ENCODE results near the gene PSAP.

PSAP gene

GRCh38 chr10:71833451-71834342 is 17.4 kb downstream of the PSAP start:
- no peak for TF ChIP-seq BHLHE40 (IDR thresholded peaks at IDR 0.05; ENCODE audit: borderline replicate concordance)
- no peak for TF ChIP-seq NFRKB (IDR thresholded peaks at IDR 0.05)
- DNase-seq (ENCODE audit: extremely low spot score): no peak
- CTCF ChIA-PET: interaction anchor here (0.6 to 1.1 kb wide), 2 partner anchors 15 to 60 kb away, joined by 3 to 4 read pairs; no protein-coding TSS in a partner anchor
- POLR2A ChIA-PET: no interaction called here

- ChIA-PET POLR2A (no interaction called here), CTCF (interaction anchor here (1.1 kb wide), 1 partner anchor 16 kb away, joined by 4 read pairs; no protein-coding TSS in a partner anchor)
- DNase-seq (ENCODE audit: extremely low spot score): no peak
- TF ChIP-seq ZNF384 (IDR thresholded peaks at IDR 0.05): peak; percentile 48
- no peak for TF ChIP-seq ELF4 (IDR thresholded peaks at IDR 0.05)
- TF ChIP-seq CTBP1 (IDR thresholded peaks at IDR 0.05; ENCODE audit: borderline replicate concordance): no peak
- TF ChIP-seq LEF1 (IDR thresholded peaks at IDR 0.05; ENCODE audit: borderline replicate concordance): no peak
- no peak for TF ChIP-seq TARDBP (IDR thresholded peaks at IDR 0.05)
- no peak for TF ChIP-seq L3MBTL2 (conservative IDR thresholded peaks at IDR 0.05)
Observed at GRCh38 chr10:71832967-71833366, 18.1 kb downstream of the PSAP start.

- POLR2A ChIA-PET: no interaction called here
- TF ChIP-seq SP1 (IDR thresholded peaks at IDR 0.05) (no peak), FOXM1 (IDR thresholded peaks at IDR 0.05; ENCODE audit: borderline replicate concordance) (no peak), NFRKB (IDR thresholded peaks at IDR 0.05) (no peak), BHLHE40 (IDR thresholded peaks at IDR 0.05; ENCODE audit: borderline replicate concordance) (no peak), L3MBTL2 (conservative IDR thresholded peaks at IDR 0.05) (no peak), TARDBP (IDR thresholded peaks at IDR 0.05) (no peak), FOXK2 (IDR thresholded peaks at IDR 0.05) (no peak), PKNOX1 (IDR thresholded peaks at IDR 0.05) (no peak), HDGF (IDR thresholded peaks at IDR 0.05; ENCODE audit: borderline replicate concordance) (no peak), ZNF384 (IDR thresholded peaks at IDR 0.05) (no peak)
- CTCF ChIA-PET: no interaction called here
- no peak for DNase-seq (ENCODE audit: extremely low spot score)
Observed at GRCh38 chr10:71831646-71832552, 19.2 kb downstream of the PSAP start.

- ChIA-PET POLR2A (interaction anchor here (0.8 kb wide), 1 partner anchor 20 kb away, joined by 3 read pairs; the partner anchor contains the start of gene PSAP), CTCF (no interaction called here)
- no peak for DNase-seq (ENCODE audit: extremely low spot score)
- TF ChIP-seq SP1 (IDR thresholded peaks at IDR 0.05) (no peak), CTBP1 (IDR thresholded peaks at IDR 0.05; ENCODE audit: borderline replicate concordance) (no peak), NFRKB (IDR thresholded peaks at IDR 0.05) (no peak), ARNT (IDR thresholded peaks at IDR 0.05) (no peak), LEF1 (IDR thresholded peaks at IDR 0.05; ENCODE audit: borderline replicate concordance) (no peak), HDGF (IDR thresholded peaks at IDR 0.05; ENCODE audit: borderline replicate concordance) (no peak), ZNF384 (IDR thresholded peaks at IDR 0.05) (no peak), SUZ12 (IDR thresholded peaks at IDR 0.05) (no peak), TARDBP (IDR thresholded peaks at IDR 0.05) (no peak), FOXA1 (IDR thresholded peaks at IDR 0.05) (no peak), BHLHE40 (IDR thresholded peaks at IDR 0.05; ENCODE audit: borderline replicate concordance) (no peak), FOXK2 (IDR thresholded peaks at IDR 0.05) (no peak), L3MBTL2 (conservative IDR thresholded peaks at IDR 0.05) (no peak), PKNOX1 (IDR thresholded peaks at IDR 0.05) (no peak), ELF4 (IDR thresholded peaks at IDR 0.05) (no peak), FOXM1 (IDR thresholded peaks at IDR 0.05; ENCODE audit: borderline replicate concordance) (no peak)
Observed at GRCh38 chr10:71830726-71831125, 20.3 kb downstream of the PSAP start.

GRCh38 chr10:71829896-71830295 is 21.2 kb downstream of the PSAP start:
- TF ChIP-seq CTBP1 (IDR thresholded peaks at IDR 0.05; ENCODE audit: borderline replicate concordance) (no peak), ZNF384 (IDR thresholded peaks at IDR 0.05) (no peak), L3MBTL2 (conservative IDR thresholded peaks at IDR 0.05) (no peak), SP1 (IDR thresholded peaks at IDR 0.05) (no peak), ARNT (IDR thresholded peaks at IDR 0.05) (no peak), FOXM1 (IDR thresholded peaks at IDR 0.05; ENCODE audit: borderline replicate concordance) (no peak), SUZ12 (IDR thresholded peaks at IDR 0.05) (no peak)
- ChIA-PET POLR2A (interaction anchor here (0.8 kb wide), 1 partner anchor 21 kb away, joined by 3 read pairs; the partner anchor contains the start of gene PSAP), CTCF (interaction anchor here (0.8 kb wide), 1 partner anchor 15 kb away, joined by 3 read pairs; no protein-coding TSS in a partner anchor)
- no peak for DNase-seq (ENCODE audit: extremely low spot score)

- ChIA-PET POLR2A (no interaction called here), CTCF (no interaction called here)
- TF ChIP-seq FOXM1 (IDR thresholded peaks at IDR 0.05; ENCODE audit: borderline replicate concordance) (no peak), ARNT (IDR thresholded peaks at IDR 0.05) (no peak), L3MBTL2 (conservative IDR thresholded peaks at IDR 0.05) (no peak), FOXK2 (IDR thresholded peaks at IDR 0.05) (no peak)
- no peak for DNase-seq (ENCODE audit: extremely low spot score)
Observed at GRCh38 chr10:71829171-71829570, 21.9 kb downstream of the PSAP start.
